AG04449 (cell line): Measurements from ENCODE around the gene PCID2.

Experiments used
- CTCF ChIA-PET: fragments of 350-600 bp; formaldehyde crosslinking; extraction: SDS; loops from one replicate; lab custom pipeline; 2021; ENCODE audit warnings: antibody characterized with exemption; lab: Yijun Ruan, JAX
- POLR2A ChIA-PET: fragments of 400-600, 350-600 bp; formaldehyde crosslinking; extraction: SDS; loops from one replicate; lab custom pipeline; 2020; ENCODE audit warnings: antibody characterized with exemption, inconsistent platforms; lab: Yijun Ruan, JAX
- DNase-seq: peaks from one replicate; pipeline ENCODE4 v3.0.0-alpha.2; 2010; ENCODE audit warnings: low read depth, low spot score
- H3K4me3 ChIP-seq: 2 replicates; pipeline ENCODE4 v1.5.1; 2011; ENCODE audit warnings: low read depth, mild to moderate bottlenecking, control low read depth, low read length
- CTCF ChIP-seq: IDR thresholded peaks from one replicate; pipeline ENCODE4 v1.5.1; 2011; ENCODE audit warnings: mild to moderate bottlenecking, moderate library complexity, low read length, control low read depth, inconsistent platforms; ENCODE audit not compliant: insufficient read depth; ENCODE audit errors: missing control alignments

Gene PCID2

GRCh38 chr13:113239986-113240385, 31.5 kb upstream of the PCID2 start:
- ChIA-PET POLR2A (no interaction called here), CTCF (no interaction called here)
- H3K4me3 ChIP-seq = no peak overlapping the region
- no peak for DNase-seq
- TF ChIP-seq CTCF = no peak

GRCh38 chr13:113239357-113239756, 30.9 kb upstream of the PCID2 start:
- CTCF ChIA-PET = no interaction called here
- POLR2A ChIA-PET = no interaction called here
- no peak for DNase-seq
- no peak for TF ChIP-seq CTCF
- no peak overlapping the region for H3K4me3 ChIP-seq

GRCh38 chr13:113238536-113238935, 30.1 kb upstream of the PCID2 start:
- no peak for DNase-seq
- POLR2A ChIA-PET = no interaction called here
- CTCF ChIA-PET = interaction anchor here (0.6 to 1.1 kb wide), 2 partner anchors 13 to 156 kb away, joined by 3 to 6 read pairs; no protein-coding TSS in a partner anchor
- no peak overlapping the region for H3K4me3 ChIP-seq
- no peak for TF ChIP-seq CTCF

- POLR2A ChIA-PET = no interaction called here
- TF ChIP-seq CTCF = no peak
These were observed 24.6 kb upstream of the PCID2 start for GRCh38 chr13:113233101-113233500.

GRCh38 chr13:113232208-113233003, 23.9 kb upstream of the PCID2 start:
- H3K4me3 ChIP-seq = no peak overlapping the region
- ChIA-PET CTCF (interaction anchor here (0.5 kb wide), 1 partner anchor 316 kb away, joined by 3 read pairs; no protein-coding TSS in a partner anchor), POLR2A (no interaction called here)
- no peak for DNase-seq
- TF ChIP-seq CTCF = no peak

More at GRCh38 chr13:113233101-113233500, 24.6 kb upstream of the PCID2 start:
- no peak for DNase-seq
- CTCF ChIA-PET = interaction anchor here (0.5 kb wide), 1 partner anchor 317 kb away, joined by 3 read pairs; no protein-coding TSS in a partner anchor
- no peak overlapping the region for H3K4me3 ChIP-seq
